ENCODE results near the gene PRKRIP1. TPM values are rescaled to one million over a fixed set of nuclear protein-coding genes. Genes with fewer than 3 reads are reported as not detected.
"Not testable (repeated sequence)": the region's sequence is repeated elsewhere in the genome, so short reads cannot be mapped to it uniquely, and the experiment has no call there.

The PRKRIP1 gene
- polyA plus RNA-seq, 1 experiment: 13.1 TPM

GRCh38 chr7:102407910-102408309 lies 11.7 kb downstream of the PRKRIP1 start:
- no peak overlapping the region for H3K27ac ChIP-seq (ENCODE audit: low read depth, low read length)
- H3K9me3 ChIP-seq (ENCODE audit: control insufficient read depth, insufficient read depth, low read length): peaks cover 3% of the 10 kb centered on the region; the same call in 1 of the 2 replicates
- no peak for TF ChIP-seq CTCF (IDR thresholded peaks at IDR 0.05; ENCODE audit: low read depth, low read length)
- ChIA-PET CTCF (no interaction called here), POLR2A (no interaction called here)
- no peaks in the 10 kb centered on the region for H3K27me3 ChIP-seq (ENCODE audit: control insufficient read depth, insufficient read depth, low read length)
- no peak for DNase-seq (ENCODE audit: low read depth, low spot score)
- no peak overlapping the region for H3K4me3 ChIP-seq (ENCODE audit: low read depth, low read length)

- DNase-seq (ENCODE audit: low read depth, low spot score); H3K4me3 ChIP-seq (ENCODE audit: low read depth, low read length); CTCF ChIA-PET; H3K27me3 ChIP-seq (ENCODE audit: control insufficient read depth, insufficient read depth, low read length); H3K9me3 ChIP-seq (ENCODE audit: control insufficient read depth, insufficient read depth, low read length); POLR2A ChIA-PET; H3K27ac ChIP-seq (ENCODE audit: low read depth, low read length): not testable (repeated sequence)
Observed at GRCh38 chr7:102408530-102408929, 12.4 kb downstream of the PRKRIP1 start.

- no peak for DNase-seq (ENCODE audit: low read depth, low spot score)
- H3K4me3 ChIP-seq (ENCODE audit: low read depth, low read length): no peak overlapping the region
- POLR2A ChIA-PET: interaction anchor here (0.6 kb wide), 1 partner anchor 56 kb away, joined by 5 read pairs; no protein-coding TSS in a partner anchor
- H3K27ac ChIP-seq (ENCODE audit: low read depth, low read length): no peak overlapping the region
- no peak for TF ChIP-seq CTCF (IDR thresholded peaks at IDR 0.05; ENCODE audit: low read depth, low read length)
- H3K27me3 ChIP-seq (ENCODE audit: control insufficient read depth, insufficient read depth, low read length): no peaks in the 10 kb centered on the region
- H3K9me3 ChIP-seq (ENCODE audit: control insufficient read depth, insufficient read depth, low read length): peaks cover 3% of the 10 kb centered on the region; the same call in 1 of the 2 replicates
- CTCF ChIA-PET: no interaction called here
Observed at GRCh38 chr7:102409340-102409739, 13.2 kb downstream of the PRKRIP1 start.

GRCh38 chr7:102410123-102410522 lies 14.0 kb downstream of the PRKRIP1 start:
- H3K27me3 ChIP-seq (ENCODE audit: control insufficient read depth, insufficient read depth, low read length): no peaks in the 10 kb centered on the region
- no peak overlapping the region for H3K27ac ChIP-seq (ENCODE audit: low read depth, low read length)
- peaks cover 3% of the 10 kb centered on the region; the same call in 1 of the 2 replicates for H3K9me3 ChIP-seq (ENCODE audit: control insufficient read depth, insufficient read depth, low read length)
- CTCF ChIA-PET: interaction anchor here (1.0 kb wide), 1 partner anchor 57 kb away, joined by 3 read pairs; no protein-coding TSS in a partner anchor
- POLR2A ChIA-PET: interaction anchor here (0.5 to 0.6 kb wide), 2 partner anchors 55 to 245 kb away, joined by 4 to 5 read pairs; no protein-coding TSS in a partner anchor
- no peak for DNase-seq (ENCODE audit: low read depth, low spot score)
- no peak for TF ChIP-seq CTCF (IDR thresholded peaks at IDR 0.05; ENCODE audit: low read depth, low read length)
- H3K4me3 ChIP-seq (ENCODE audit: low read depth, low read length): no peak overlapping the region

- DNase-seq (ENCODE audit: low read depth, low spot score): no peak
- ChIA-PET CTCF (interaction anchor here (1.0 kb wide), 1 partner anchor 56 kb away, joined by 3 read pairs; no protein-coding TSS in a partner anchor), POLR2A (no interaction called here)
- H3K27me3 ChIP-seq (ENCODE audit: control insufficient read depth, insufficient read depth, low read length): no peaks in the 10 kb centered on the region
- no peak overlapping the region for H3K4me3 ChIP-seq (ENCODE audit: low read depth, low read length)
- TF ChIP-seq CTCF (IDR thresholded peaks at IDR 0.05; ENCODE audit: low read depth, low read length): no peak
- peaks cover 3% of the 10 kb centered on the region; the same call in 1 of the 2 replicates for H3K9me3 ChIP-seq (ENCODE audit: control insufficient read depth, insufficient read depth, low read length)
- H3K27ac ChIP-seq (ENCODE audit: low read depth, low read length): no peak overlapping the region
Observed at GRCh38 chr7:102410918-102411317, 14.8 kb downstream of the PRKRIP1 start.

All from AG04450 (cell line).